ENCODE measurements around the gene DYSF.

DYSF gene

GRCh38 chr2:71494523-71495155 is 41.3 kb downstream of the DYSF start:
- no peak overlapping the region for H2AFZ ChIP-seq (ENCODE audit: low read depth)
- H3K79me2 ChIP-seq (ENCODE audit: insufficient read depth, low read depth), result no peaks in the 10 kb centered on the region
- H3K36me3 ChIP-seq (ENCODE audit: insufficient read depth), result no peaks in the 10 kb centered on the region
- H3K27me3 ChIP-seq (ENCODE audit: insufficient read depth, low read depth), result no peaks in the 10 kb centered on the region
- no peaks in the 10 kb centered on the region for H4K20me1 ChIP-seq (ENCODE audit: insufficient read depth)
- no peak overlapping the region for H3K9ac ChIP-seq
- H3K4me3 ChIP-seq (IDR thresholded peaks at IDR 0.05; ENCODE audit: insufficient read depth, low read depth, low read length), result no peak overlapping the region
- no peaks in the 10 kb centered on the region for H3K4me1 ChIP-seq (ENCODE audit: low read depth, poor library complexity, severe bottlenecking)
- TF ChIP-seq, protein P1, sequence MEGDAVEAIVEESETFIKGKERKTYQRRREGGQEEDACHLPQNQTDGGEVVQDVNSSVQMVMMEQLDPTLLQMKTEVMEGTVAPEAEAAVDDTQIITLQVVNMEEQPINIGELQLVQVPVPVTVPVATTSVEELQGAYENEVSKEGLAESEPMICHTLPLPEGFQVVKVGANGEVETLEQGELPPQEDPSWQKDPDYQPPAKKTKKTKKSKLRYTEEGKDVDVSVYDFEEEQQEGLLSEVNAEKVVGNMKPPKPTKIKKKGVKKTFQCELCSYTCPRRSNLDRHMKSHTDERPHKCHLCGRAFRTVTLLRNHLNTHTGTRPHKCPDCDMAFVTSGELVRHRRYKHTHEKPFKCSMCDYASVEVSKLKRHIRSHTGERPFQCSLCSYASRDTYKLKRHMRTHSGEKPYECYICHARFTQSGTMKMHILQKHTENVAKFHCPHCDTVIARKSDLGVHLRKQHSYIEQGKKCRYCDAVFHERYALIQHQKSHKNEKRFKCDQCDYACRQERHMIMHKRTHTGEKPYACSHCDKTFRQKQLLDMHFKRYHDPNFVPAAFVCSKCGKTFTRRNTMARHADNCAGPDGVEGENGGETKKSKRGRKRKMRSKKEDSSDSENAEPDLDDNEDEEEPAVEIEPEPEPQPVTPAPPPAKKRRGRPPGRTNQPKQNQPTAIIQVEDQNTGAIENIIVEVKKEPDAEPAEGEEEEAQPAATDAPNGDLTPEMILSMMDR (conservative IDR thresholded peaks at IDR 0.05; ENCODE audit: low read depth, low read length), result no peak
- H3K4me2 ChIP-seq, result no peak overlapping the region
- H3K27ac ChIP-seq, result no peak overlapping the region

DNA sequence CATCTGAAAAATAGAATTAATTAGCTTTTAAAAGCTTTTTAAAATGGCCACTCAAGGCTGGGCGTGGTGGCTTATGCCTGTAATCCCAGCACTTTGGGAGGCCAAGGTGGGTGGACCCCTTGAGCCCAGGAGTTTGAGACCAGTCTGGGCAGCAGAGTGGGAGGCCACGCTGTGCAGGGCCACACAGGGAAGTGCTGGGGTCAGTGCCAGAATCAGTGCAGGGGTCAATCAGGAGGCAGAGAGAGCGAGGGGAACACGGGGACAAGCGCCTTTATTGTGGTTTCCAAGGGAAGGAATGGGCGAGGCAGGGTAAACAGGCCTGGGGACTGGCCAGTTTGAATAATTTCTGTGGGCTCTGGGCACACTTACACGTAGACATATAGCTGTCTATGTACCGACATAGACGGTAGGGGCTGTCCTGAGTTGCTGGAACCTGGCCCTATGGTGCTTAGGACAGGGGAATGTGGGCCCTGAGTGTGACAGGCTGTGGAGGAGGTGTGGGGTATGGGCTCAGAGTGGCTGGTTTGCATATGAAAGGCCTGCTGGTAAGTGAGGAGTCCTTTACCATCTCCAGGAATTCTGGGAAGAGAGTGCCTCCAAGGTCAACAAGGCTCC is 42.9 kb downstream of the DYSF start:
- H3K4me3 ChIP-seq (IDR thresholded peaks at IDR 0.05; ENCODE audit: insufficient read depth, low read depth, low read length), result no peak overlapping the region
- H3K79me2 ChIP-seq (ENCODE audit: insufficient read depth, low read depth), result no peaks in the 10 kb centered on the region
- H3K4me2 ChIP-seq, result no peak overlapping the region
- H4K20me1 ChIP-seq (ENCODE audit: insufficient read depth), result no peaks in the 10 kb centered on the region
- TF ChIP-seq, protein P1 (conservative IDR thresholded peaks at IDR 0.05; ENCODE audit: low read depth, low read length), result no peak
- H3K36me3 ChIP-seq (ENCODE audit: insufficient read depth), result no peaks in the 10 kb centered on the region
- no peaks in the 10 kb centered on the region for H3K27me3 ChIP-seq (ENCODE audit: insufficient read depth, low read depth)
- no peaks in the 10 kb centered on the region for H3K4me1 ChIP-seq (ENCODE audit: low read depth, poor library complexity, severe bottlenecking)
- H3K27ac ChIP-seq, result no peak overlapping the region
- no peak overlapping the region for H3K9ac ChIP-seq
- no peak overlapping the region for H2AFZ ChIP-seq (ENCODE audit: low read depth)

GRCh38 chr2:71498261-71498701 is 44.9 kb downstream of the DYSF start:
- TF ChIP-seq, protein P1 (conservative IDR thresholded peaks at IDR 0.05; ENCODE audit: low read depth, low read length), result no peak
- H3K4me1 ChIP-seq (ENCODE audit: low read depth, poor library complexity, severe bottlenecking), result no peaks in the 10 kb centered on the region
- no peak overlapping the region for H3K4me2 ChIP-seq
- no peak overlapping the region for H3K27ac ChIP-seq
- H4K20me1 ChIP-seq (ENCODE audit: insufficient read depth), result no peaks in the 10 kb centered on the region
- H3K4me3 ChIP-seq (IDR thresholded peaks at IDR 0.05; ENCODE audit: insufficient read depth, low read depth, low read length), result no peak overlapping the region
- no peak overlapping the region for H2AFZ ChIP-seq (ENCODE audit: low read depth)
- no peaks in the 10 kb centered on the region for H3K79me2 ChIP-seq (ENCODE audit: insufficient read depth, low read depth)
- no peak overlapping the region for H3K9ac ChIP-seq
- no peaks in the 10 kb centered on the region for H3K36me3 ChIP-seq (ENCODE audit: insufficient read depth)
- no peaks in the 10 kb centered on the region for H3K27me3 ChIP-seq (ENCODE audit: insufficient read depth, low read depth)

DNA sequence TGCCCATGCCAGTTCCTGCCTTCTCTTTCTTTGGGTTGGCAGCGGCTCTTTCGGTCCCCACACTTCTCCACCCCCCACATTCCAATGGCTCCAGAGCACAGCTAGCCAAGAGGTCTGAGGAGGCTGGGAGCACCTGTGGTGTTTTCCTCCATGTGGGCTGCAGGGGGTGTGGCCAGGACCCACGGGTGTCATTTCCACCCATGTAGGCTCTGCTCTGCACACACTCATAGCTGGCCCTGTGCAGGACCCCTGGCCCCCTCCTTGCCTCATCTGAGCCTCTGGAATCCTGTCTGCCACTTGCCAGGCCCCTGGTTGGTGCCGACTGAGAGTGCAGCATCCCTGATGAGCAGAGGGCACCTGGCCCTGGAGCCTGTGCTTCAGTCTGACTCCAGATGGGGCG is 46.3 kb downstream of the DYSF start:
- Histone ChIP-seq H3K79me2 (ENCODE audit: insufficient read depth, low read depth) (no peaks in the 10 kb centered on the region), H3K36me3 (ENCODE audit: insufficient read depth) (no peaks in the 10 kb centered on the region), H3K4me2 (no peak overlapping the region), H3K27ac (no peak overlapping the region), H3K27me3 (ENCODE audit: insufficient read depth, low read depth) (no peaks in the 10 kb centered on the region), H3K9ac (no peak overlapping the region), H3K4me1 (ENCODE audit: low read depth, poor library complexity, severe bottlenecking) (no peaks in the 10 kb centered on the region), H3K4me3 (IDR thresholded peaks at IDR 0.05; ENCODE audit: insufficient read depth, low read depth, low read length) (no peak overlapping the region), H4K20me1 (ENCODE audit: insufficient read depth) (no peaks in the 10 kb centered on the region), H2AFZ (ENCODE audit: low read depth) (no peak overlapping the region)
- TF ChIP-seq, protein P1 (conservative IDR thresholded peaks at IDR 0.05; ENCODE audit: low read depth, low read length), result no peak
